Liver (tissue), 9 donors: ENCODE results near the gene DOK6. TPM values are rescaled to one million over a fixed set of nuclear protein-coding genes. Genes with fewer than 3 reads are reported as not detected.

ENCODE experiments used
- DNase-seq: peaks from one replicate; pipeline ENCODE4 v3.0.0-alpha.2; 2017; ENCODE audit warnings: low spot score
- H3K27ac ChIP-seq, 2 donors: one replicate each; pipeline ENCODE4 v1.7.0; 2013; ENCODE audit warnings: inconsistent platforms in 2 of 2, low read length in 2 of 2, control low read depth in 1 of 2, low read depth in 1 of 2, mild to moderate bottlenecking in 1 of 2
- H3K27me3 ChIP-seq, 4 donors: one replicate each; pipeline versions ENCODE4 v1.6.1 to v1.7.0; 2013; ENCODE audit warnings: low read length in 3 of 4, inconsistent platforms in 1 of 4, mild to moderate bottlenecking in 1 of 4, moderate library complexity in 1 of 4; ENCODE audit not compliant: control insufficient read depth in 4 of 4, insufficient read depth in 4 of 4
- H3K36me3 ChIP-seq, 4 donors: one replicate each; pipeline versions ENCODE4 v1.6.1 to v1.7.0; 2013; ENCODE audit warnings: low read length in 3 of 4, mild to moderate bottlenecking in 3 of 4, low read depth in 1 of 4, moderate library complexity in 1 of 4; ENCODE audit not compliant: control insufficient read depth in 4 of 4, insufficient read depth in 3 of 4
- H3K4me1 ChIP-seq, 4 donors: one replicate each; pipeline versions ENCODE4 v1.6.1 to v1.7.0; 2013; ENCODE audit warnings: low read length in 3 of 4, mild to moderate bottlenecking in 3 of 4, moderate library complexity in 1 of 4; ENCODE audit not compliant: control insufficient read depth in 4 of 4, insufficient read depth in 4 of 4
- H3K4me3 ChIP-seq, 3 donors: one replicate each; pipeline versions ENCODE4 v1.6.1 to v1.7.0; 2013; ENCODE audit warnings: low read length in 3 of 3, control low read depth in 1 of 3, low read depth in 1 of 3, mild to moderate bottlenecking in 1 of 3
- H3K9ac ChIP-seq, 2 donors: one replicate each; pipeline ENCODE4 v1.7.0; 2013; ENCODE audit warnings: low read length in 2 of 2, mild to moderate bottlenecking in 2 of 2, moderate library complexity in 2 of 2, control low read depth in 1 of 2, low read depth in 1 of 2
- H3K9me3 ChIP-seq, 4 donors: one replicate each; pipeline versions ENCODE4 v1.6.1 to v1.7.0; 2013; ENCODE audit warnings: low read length in 3 of 4; ENCODE audit not compliant: control insufficient read depth in 4 of 4
- EGR1 ChIP-seq, 2 donors: IDR thresholded peaks; 2 replicates each; pipeline ENCODE4 v1.6.1; 2016 to 2018; ENCODE audit warnings: antibody characterized with exemption in 2 of 2, low read depth in 2 of 2
- FOXA1 ChIP-seq: IDR thresholded peaks from 2 replicates; pipeline ENCODE4 v1.6.1; 2016; ENCODE audit warnings: antibody characterized with exemption
- FOXA2 ChIP-seq: IDR thresholded peaks from 2 replicates; pipeline ENCODE4 v1.6.1; 2016; ENCODE audit warnings: antibody characterized with exemption
- GABPA ChIP-seq, 2 donors: IDR thresholded peaks in 1 of 2; conservative IDR thresholded peaks in 1 of 2; 2 replicates each; pipeline ENCODE4 v1.6.1; 2016; ENCODE audit warnings: antibody characterized with exemption in 2 of 2, mild to moderate bottlenecking in 1 of 2, moderate library complexity in 1 of 2
- HNF4A ChIP-seq, 2 donors: conservative IDR thresholded peaks; 2 replicates each; pipeline ENCODE4 v1.6.1; 2016; ENCODE audit warnings: antibody characterized with exemption in 2 of 2, mild to moderate bottlenecking in 2 of 2
- HNF4G ChIP-seq: IDR thresholded peaks from 2 replicates; pipeline ENCODE4 v1.6.1; 2016; ENCODE audit warnings: antibody characterized with exemption
- JUND ChIP-seq, 2 donors: IDR thresholded peaks; 2 replicates each; pipeline ENCODE4 v1.6.1; 2016; ENCODE audit warnings: antibody characterized with exemption in 2 of 2
- NR2F2 ChIP-seq: IDR thresholded peaks from 2 replicates; pipeline ENCODE4 v1.6.1; 2016; ENCODE audit warnings: antibody characterized with exemption
- SP1 ChIP-seq: IDR thresholded peaks from 2 replicates; pipeline ENCODE4 v1.6.1; 2018; ENCODE audit warnings: antibody characterized with exemption, mild to moderate bottlenecking
- TAF1 ChIP-seq: conservative IDR thresholded peaks from 2 replicates; pipeline ENCODE4 v1.6.1; 2016; ENCODE audit warnings: antibody characterized with exemption, mild to moderate bottlenecking
- whole genome bisulfite sequencing: extraction: QIAGEN DNeasy Blood & Tissue Kit; methylation state at CpG from one replicate; pipeline ENCODE4 v1.1.7; 2013; 5-methylcytosine and 5-hydroxymethylcytosine counted together
- polyA plus RNA-seq, 2 donors: library from polyadenylated mRNA; stranded (reverse) in 1 of 2; unstranded in 1 of 2; fragments of 200-250 nt in 1 of 2; fragments of >200 nt in 1 of 2; fragmentation: Nextera tagmentation in 1 of 2; extraction: Ambion mirVana in 1 of 2; gene quantifications; one replicate each; pipeline versions ENCODE4 v1.2.1 to v1.2.3, GENCODE V29; 2013 to 2015
- total RNA-seq, 2 donors: library from RNA; depleted of rRNA; stranded (reverse); fragments of >200 nt; gene quantifications; one replicate each; pipeline ENCODE4 v1.2.3, GENCODE V29; 2014
- TF ChIP-seq, protein P1 (sequence below): IDR thresholded peaks from 2 replicates; pipeline ENCODE4 v1.6.1; 2016; ENCODE audit warnings: antibody characterized with exemption
- TF ChIP-seq, protein P2 (sequence below): fragments of 150-350 bp; IDR thresholded peaks from 2 replicates; pipeline ENCODE4 v1.5.1; 2017; ENCODE audit warnings: improper control_type of control experiment, low read depth, low read length; ENCODE audit not compliant: missing input control
- TF ChIP-seq, protein P3 (sequence below): IDR thresholded peaks from 2 replicates; pipeline ENCODE4 v1.6.1; 2016; ENCODE audit warnings: antibody characterized with exemption
- donor health status: healthy.
- donor health status: healthy.
- donor health status: healthy.
- donor health status: healthy.
- donor health status: healthy.

The DOK6 gene
- total and polyA plus RNA-seq, 4 donors = 0.08 to 1.1 (median 0.67) TPM

DNA sequence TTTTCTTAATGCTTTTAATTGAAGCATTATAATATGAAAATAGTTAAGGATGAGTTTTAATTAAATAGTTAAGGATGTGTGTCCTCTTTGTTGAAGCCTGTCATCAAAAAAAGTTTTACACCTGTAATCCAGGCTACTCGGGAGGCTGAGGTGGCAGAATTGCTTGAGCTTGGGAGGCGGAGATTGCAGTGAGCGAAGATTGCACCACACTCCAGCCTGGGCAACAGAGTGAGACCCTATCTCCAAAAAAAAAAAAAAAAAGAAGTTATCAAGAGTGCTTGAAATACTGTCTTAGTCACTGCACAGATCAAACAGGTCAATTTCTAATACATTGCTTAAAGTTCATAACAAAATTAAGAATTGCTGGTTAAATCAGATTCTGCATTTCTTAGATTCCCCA, 353.4 kb downstream of the DOK6 start:
- Histone ChIP-seq H3K36me3 (peaks cover 0 to 2% (median 0%) of the 10 kb centered on the region in 4 donors), H3K27ac (no peak overlapping the region), H3K4me3 (no peak overlapping the region), H3K9ac (no peak overlapping the region), H3K9me3 (no peaks in the 10 kb centered on the region), H3K27me3 (no peaks in the 10 kb centered on the region), H3K4me1 (peaks cover 0 to 1% (median 0%) of the 10 kb centered on the region in 4 donors)
- WGBS = 95% methylated on average over 3 of the region's 3 CpGs
- TF ChIP-seq JUND (IDR thresholded peaks at IDR 0.05) (no peak), EGR1 (IDR thresholded peaks at IDR 0.05; ENCODE audit: low read depth in 2 of 2) (no peak), SP1 (no peak), HNF4A (conservative IDR thresholded peaks at IDR 0.05) (no peak)
- DNase-seq = no peak

DNA sequence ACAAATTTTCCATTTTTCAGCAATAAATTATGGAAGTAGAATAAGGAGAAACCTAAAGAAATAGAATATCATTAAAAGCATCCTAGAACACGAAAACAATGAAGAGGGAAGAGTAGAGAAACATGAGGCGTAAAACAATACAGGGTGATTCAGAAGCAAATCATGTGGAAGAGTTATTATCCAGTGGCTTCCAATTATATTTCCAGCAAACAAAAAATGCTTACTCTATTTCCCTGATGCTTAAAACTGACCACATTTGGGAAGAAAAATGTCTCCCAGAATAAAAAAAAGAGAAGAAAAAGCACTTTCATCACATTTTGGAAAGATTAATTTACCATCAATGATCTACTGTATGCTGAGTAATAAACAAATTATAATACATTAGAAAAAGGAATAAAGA, 354.4 kb downstream of the DOK6 start:
- no peak overlapping the region for H3K4me3 ChIP-seq
- no peak overlapping the region for H3K27ac ChIP-seq
- TF ChIP-seq TAF1 = no peak
- TF ChIP-seq, protein P1, sequence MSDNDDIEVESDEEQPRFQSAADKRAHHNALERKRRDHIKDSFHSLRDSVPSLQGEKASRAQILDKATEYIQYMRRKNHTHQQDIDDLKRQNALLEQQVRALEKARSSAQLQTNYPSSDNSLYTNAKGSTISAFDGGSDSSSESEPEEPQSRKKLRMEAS = no peak
- TF ChIP-seq HNF4G = no peak
- no peaks in the 10 kb centered on the region for H3K27me3 ChIP-seq
- H3K9me3 ChIP-seq = no peaks in the 10 kb centered on the region
- WGBS = 88% methylated on average over 2 of the region's 2 CpGs
- DNase-seq = no peak
- peaks cover 0 to 2% (median 0%) of the 10 kb centered on the region in 4 donors for H3K36me3 ChIP-seq
- H3K4me1 ChIP-seq = no peaks in the 10 kb centered on the region
- H3K9ac ChIP-seq = no peak overlapping the region

DNA sequence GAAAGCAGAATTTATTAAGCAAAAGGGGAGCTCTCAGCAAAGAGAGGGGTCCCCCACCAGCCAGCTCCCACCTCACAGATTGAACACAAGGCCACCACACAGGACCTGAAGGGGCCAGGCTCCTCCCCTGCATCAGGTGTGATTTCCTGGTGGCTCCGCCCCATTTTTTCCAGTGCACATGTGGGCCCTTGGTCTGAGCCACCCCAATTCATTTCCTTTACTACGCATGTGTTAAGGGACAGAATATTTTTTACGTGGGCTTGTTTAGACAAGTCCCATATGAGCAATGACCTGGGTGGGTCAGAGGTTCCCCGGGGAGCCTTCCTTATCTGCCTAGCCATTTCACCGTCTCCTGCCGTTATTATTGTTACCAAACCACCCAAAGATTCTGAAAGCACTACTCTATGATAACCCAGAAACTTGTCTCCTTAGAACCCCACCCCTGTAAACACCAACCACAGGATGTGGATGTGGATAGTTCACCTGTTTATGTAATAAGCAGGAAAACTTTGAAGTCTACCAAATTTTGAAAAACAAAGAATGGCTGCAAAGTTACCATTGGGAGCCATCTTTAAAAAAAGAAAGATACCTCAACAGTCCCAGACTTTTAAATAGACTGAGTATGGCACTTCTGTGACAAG, 355.3 kb downstream of the DOK6 start:
- Histone ChIP-seq H3K9me3 (no peaks in the 10 kb centered on the region), H3K36me3 (peaks cover 0 to 2% (median 0%) of the 10 kb centered on the region in 4 donors), H3K4me1 (no peaks in the 10 kb centered on the region), H3K9ac (no peak overlapping the region), H3K27me3 (no peaks in the 10 kb centered on the region), H3K4me3 (no peak overlapping the region), H3K27ac (no peak overlapping the region)
- DNase-seq = no peak
- TF ChIP-seq FOXA2 = no peak
- TF ChIP-seq TAF1 = no peak
- TF ChIP-seq, protein P2, sequence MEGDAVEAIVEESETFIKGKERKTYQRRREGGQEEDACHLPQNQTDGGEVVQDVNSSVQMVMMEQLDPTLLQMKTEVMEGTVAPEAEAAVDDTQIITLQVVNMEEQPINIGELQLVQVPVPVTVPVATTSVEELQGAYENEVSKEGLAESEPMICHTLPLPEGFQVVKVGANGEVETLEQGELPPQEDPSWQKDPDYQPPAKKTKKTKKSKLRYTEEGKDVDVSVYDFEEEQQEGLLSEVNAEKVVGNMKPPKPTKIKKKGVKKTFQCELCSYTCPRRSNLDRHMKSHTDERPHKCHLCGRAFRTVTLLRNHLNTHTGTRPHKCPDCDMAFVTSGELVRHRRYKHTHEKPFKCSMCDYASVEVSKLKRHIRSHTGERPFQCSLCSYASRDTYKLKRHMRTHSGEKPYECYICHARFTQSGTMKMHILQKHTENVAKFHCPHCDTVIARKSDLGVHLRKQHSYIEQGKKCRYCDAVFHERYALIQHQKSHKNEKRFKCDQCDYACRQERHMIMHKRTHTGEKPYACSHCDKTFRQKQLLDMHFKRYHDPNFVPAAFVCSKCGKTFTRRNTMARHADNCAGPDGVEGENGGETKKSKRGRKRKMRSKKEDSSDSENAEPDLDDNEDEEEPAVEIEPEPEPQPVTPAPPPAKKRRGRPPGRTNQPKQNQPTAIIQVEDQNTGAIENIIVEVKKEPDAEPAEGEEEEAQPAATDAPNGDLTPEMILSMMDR = no peak
- TF ChIP-seq, protein P1 = no peak
- TF ChIP-seq GABPA (IDR thresholded peaks at IDR 0.05 in 1 of 2, conservative IDR thresholded peaks at IDR 0.05 in 1 of 2) = no peak
- no peak for TF ChIP-seq HNF4A (conservative IDR thresholded peaks at IDR 0.05)
- no peak for TF ChIP-seq FOXA1
- no peak for TF ChIP-seq SP1
- no peak for TF ChIP-seq NR2F2
- TF ChIP-seq, protein P3, sequence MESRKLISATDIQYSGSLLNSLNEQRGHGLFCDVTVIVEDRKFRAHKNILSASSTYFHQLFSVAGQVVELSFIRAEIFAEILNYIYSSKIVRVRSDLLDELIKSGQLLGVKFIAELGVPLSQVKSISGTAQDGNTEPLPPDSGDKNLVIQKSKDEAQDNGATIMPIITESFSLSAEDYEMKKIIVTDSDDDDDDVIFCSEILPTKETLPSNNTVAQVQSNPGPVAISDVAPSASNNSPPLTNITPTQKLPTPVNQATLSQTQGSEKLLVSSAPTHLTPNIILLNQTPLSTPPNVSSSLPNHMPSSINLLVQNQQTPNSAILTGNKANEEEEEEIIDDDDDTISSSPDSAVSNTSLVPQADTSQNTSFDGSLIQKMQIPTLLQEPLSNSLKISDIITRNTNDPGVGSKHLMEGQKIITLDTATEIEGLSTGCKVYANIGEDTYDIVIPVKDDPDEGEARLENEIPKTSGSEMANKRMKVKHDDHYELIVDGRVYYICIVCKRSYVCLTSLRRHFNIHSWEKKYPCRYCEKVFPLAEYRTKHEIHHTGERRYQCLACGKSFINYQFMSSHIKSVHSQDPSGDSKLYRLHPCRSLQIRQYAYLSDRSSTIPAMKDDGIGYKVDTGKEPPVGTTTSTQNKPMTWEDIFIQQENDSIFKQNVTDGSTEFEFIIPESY = no peak
- 89% methylated on average over 6 of the region's 6 CpGs for WGBS
